ENCODE measurements around the gene VTA1. TPM values are rescaled to one million over a fixed set of nuclear protein-coding genes. Genes with fewer than 3 reads are reported as not detected.
"Not testable (repeated sequence)": the region's sequence is repeated elsewhere in the genome, so short reads cannot be mapped to it uniquely, and the experiment has no call there.

The VTA1 gene
- total RNA-seq, 6 experiments from 2014 or later = 17.3 to 43.0 (median 23.4) TPM

DNA sequence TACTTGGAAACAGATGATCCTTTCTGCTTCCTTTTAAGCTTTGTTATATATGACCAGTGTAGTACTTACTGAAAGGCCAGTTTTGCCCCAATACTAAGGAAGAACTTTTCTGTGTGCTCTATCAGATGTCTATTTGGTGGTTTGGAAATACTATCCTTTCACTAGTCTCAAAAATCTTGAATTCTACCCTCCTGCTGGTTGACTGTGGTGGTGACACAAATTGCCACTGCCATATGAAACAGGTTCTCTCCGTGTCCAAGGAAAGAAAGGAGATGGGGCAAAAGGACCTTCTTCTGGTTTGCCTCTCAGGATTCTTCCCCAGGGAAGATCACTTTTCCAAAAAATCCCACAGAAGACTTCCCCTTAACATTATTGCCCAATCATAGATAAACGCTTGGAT, 8.2 kb upstream of the VTA1 start:
- no peaks in the 10 kb centered on the region for H3K36me3 ChIP-seq
- H3K4me1 ChIP-seq = no peaks in the 10 kb centered on the region
- WGBS (ENCODE audit: insufficient coverage, low coverage, low lambda C conversion rate, missing lambda C conversion rate) = 50% methylated on average over 2 of the region's 2 CpGs
- H3K9me3 ChIP-seq = no peaks in the 10 kb centered on the region
- no peaks in the 10 kb centered on the region for H3K27me3 ChIP-seq
- no peak for TF ChIP-seq POLR2A (IDR thresholded peaks at IDR 0.05)
- no peak for TF ChIP-seq CTCF (IDR thresholded peaks at IDR 0.05)
- intact Hi-C loops (cut with DNase I) = no loop called here
- DNase-seq = no peak
- H3K27ac ChIP-seq = no peak overlapping the region
- ATAC-seq = no peak
- H3K4me3 ChIP-seq = no peak overlapping the region

DNA sequence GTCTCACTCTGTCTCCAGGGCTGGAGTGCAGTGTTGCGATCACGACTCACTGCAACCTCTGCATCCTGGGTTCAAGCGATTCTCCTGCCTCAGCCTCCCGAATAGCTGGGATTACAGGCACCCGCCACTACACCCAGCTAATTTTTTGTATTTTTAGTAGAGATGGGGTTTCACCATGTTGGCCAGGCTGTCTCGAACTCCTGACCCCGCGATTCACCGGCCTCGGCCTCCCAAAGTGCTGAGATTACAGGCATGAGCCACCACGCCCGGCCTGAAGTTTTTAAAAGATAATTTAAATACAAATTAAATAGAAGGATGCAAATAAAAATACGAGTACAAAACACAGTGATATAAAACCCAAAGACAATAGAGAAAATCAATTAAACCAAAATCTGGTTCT, 5.5 kb upstream of the VTA1 start:
- H3K27me3 ChIP-seq; H3K36me3 ChIP-seq; ATAC-seq; H3K9me3 ChIP-seq; H3K4me1 ChIP-seq; H3K4me3 ChIP-seq; intact Hi-C loops (cut with DNase I); H3K27ac ChIP-seq; DNase-seq: not testable (repeated sequence)
- WGBS (ENCODE audit: insufficient coverage, low coverage, low lambda C conversion rate, missing lambda C conversion rate) = 79% methylated on average over 12 of the region's 13 CpGs

DNA sequence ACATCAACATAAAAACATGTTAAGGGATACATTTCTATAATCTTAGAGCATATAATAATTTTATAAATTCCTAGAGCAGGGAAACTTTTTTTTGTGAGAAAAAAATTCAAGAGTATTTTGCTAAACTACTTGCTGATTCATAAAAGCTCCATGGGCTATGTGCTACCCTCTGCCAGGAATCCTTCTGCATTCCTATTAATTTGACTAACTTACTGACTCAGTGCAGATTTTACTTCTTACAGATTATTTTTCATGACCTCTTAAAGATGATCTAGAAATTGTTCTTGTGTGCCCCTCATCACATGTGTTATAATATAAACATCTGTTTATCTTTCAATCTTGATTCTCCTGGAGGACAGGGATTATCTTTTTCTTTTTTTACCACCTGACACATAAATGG, 5.7 kb downstream of the VTA1 start:
- DNase-seq (no peak), ATAC-seq (no peak)
- Histone ChIP-seq H3K4me3 (no peak overlapping the region), H3K9me3 (no peaks in the 10 kb centered on the region), H3K4me1 (peaks cover 0 to 9% (median 0%) of the 10 kb centered on the region in 4 donors), H3K27me3 (no peaks in the 10 kb centered on the region), H3K36me3 (no peaks in the 10 kb centered on the region), H3K27ac (no peak overlapping the region)
- TF ChIP-seq POLR2A (IDR thresholded peaks at IDR 0.05) (no peak), CTCF (IDR thresholded peaks at IDR 0.05) (no peak)
- intact Hi-C loops (cut with DNase I) = no loop called here

DNA sequence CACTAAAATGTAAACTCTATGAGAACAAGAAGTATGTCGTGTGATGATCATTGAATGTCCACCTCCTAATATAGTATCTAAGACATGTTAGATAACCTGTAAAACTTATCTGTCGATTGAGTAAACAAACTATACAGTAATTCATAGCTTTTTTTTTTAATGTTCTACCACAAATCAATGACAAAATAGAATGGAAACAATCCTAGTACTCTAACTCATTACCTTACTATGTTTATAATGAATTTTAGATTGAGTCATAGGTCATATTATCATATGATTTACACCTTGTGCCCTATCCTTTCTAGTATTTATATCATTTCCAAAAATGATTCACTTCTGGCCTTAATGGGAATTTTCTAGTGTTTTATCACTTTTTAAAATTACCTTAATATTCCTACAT, 6.1 kb downstream of the VTA1 start:
- peaks cover 0 to 4% (median 0%) of the 10 kb centered on the region in 4 donors for H3K4me1 ChIP-seq
- no peaks in the 10 kb centered on the region for H3K27me3 ChIP-seq
- no peaks in the 10 kb centered on the region for H3K36me3 ChIP-seq
- WGBS (ENCODE audit: insufficient coverage, low coverage, low lambda C conversion rate, missing lambda C conversion rate) = 69% methylated on average over 2 of the region's 2 CpGs
- TF ChIP-seq CTCF (IDR thresholded peaks at IDR 0.05) (no peak), POLR2A (IDR thresholded peaks at IDR 0.05) (no peak)
- no peak overlapping the region for H3K27ac ChIP-seq
- DNase-seq (no peak), ATAC-seq (no peak)
- intact Hi-C loops (cut with DNase I) = no loop called here
- no peaks in the 10 kb centered on the region for H3K9me3 ChIP-seq
- no peak overlapping the region for H3K4me3 ChIP-seq

GRCh38 chr6:142154336-142154735, 7.3 kb downstream of the VTA1 start:
- Histone ChIP-seq H3K9me3 (no peaks in the 10 kb centered on the region), H3K4me3 (no peak overlapping the region), H3K27me3 (no peaks in the 10 kb centered on the region), H3K36me3 (no peaks in the 10 kb centered on the region), H3K27ac (no peak overlapping the region), H3K4me1 (no peaks in the 10 kb centered on the region)
- no peak for ATAC-seq
- TF ChIP-seq CTCF (IDR thresholded peaks at IDR 0.05) (no peak), POLR2A (IDR thresholded peaks at IDR 0.05) (no peak)
- WGBS (ENCODE audit: insufficient coverage, low coverage, low lambda C conversion rate, missing lambda C conversion rate) = 71% methylated on average over 1 of the region's 1 CpG
- intact Hi-C loops (cut with DNase I) = no loop called here
- DNase-seq = no peak
